MCF 10A (cell line): ENCODE measurements around the gene TMEM130. TPM values are rescaled to one million over a fixed set of nuclear protein-coding genes. Genes with fewer than 3 reads are reported as not detected.

Experiments used
- BruUV-seq: library from RNA; stranded (reverse); fragments of 400-500 nt; replicated peaks from 2 replicates; lab custom pipeline; 2021; lab: Mats Ljungman, UMichigan
- CTCF ChIA-PET: fragments of 300-600 bp; sonication (Branson Sonifier 250); formaldehyde crosslinking; extraction: SDS; loops from one replicate; lab custom pipeline; 2021; ENCODE audit warnings: antibody characterized with exemption, inconsistent platforms; lab: Yijun Ruan, JAX
- POLR2A ChIA-PET: fragments of 300-600, 350-650 bp; sonication (Branson Sonifier 250); formaldehyde crosslinking; extraction: SDS; loops from one replicate; lab custom pipeline; 2020; ENCODE audit warnings: antibody characterized with exemption, inconsistent platforms; lab: Yijun Ruan, JAX
- DNase-seq: peaks from one replicate; pipeline ENCODE4 v3.0.0-alpha.2; 2018; ENCODE audit not compliant: unreplicated experiment
- H3K27ac Mint-ChIP-seq: one replicate; pipeline ENCODE4 v1.8.0; 2022; ENCODE audit warnings: mild to moderate bottlenecking, low read depth, mixed read lengths; ENCODE audit not compliant: unreplicated experiment
- H3K27me3 Mint-ChIP-seq: one replicate; pipeline ENCODE4 v1.8.0; 2022; ENCODE audit warnings: mixed read lengths; ENCODE audit not compliant: insufficient read depth, unreplicated experiment
- H3K36me3 Mint-ChIP-seq: one replicate; pipeline ENCODE4 v1.8.0; 2022; ENCODE audit warnings: mild to moderate bottlenecking, moderate library complexity, mixed read lengths; ENCODE audit not compliant: insufficient read depth, unreplicated experiment
- H3K4me1 Mint-ChIP-seq: one replicate; pipeline ENCODE4 v1.8.0; 2022; ENCODE audit warnings: mixed read lengths; ENCODE audit not compliant: insufficient read depth, unreplicated experiment
- H3K4me3 Mint-ChIP-seq: one replicate; pipeline ENCODE4 v1.8.0; 2022; ENCODE audit warnings: mild to moderate bottlenecking, moderate library complexity, mixed read lengths; ENCODE audit not compliant: unreplicated experiment
- H3K9me3 Mint-ChIP-seq: one replicate; pipeline ENCODE4 v1.8.0; 2022; ENCODE audit warnings: mixed read lengths; ENCODE audit not compliant: unreplicated experiment
- intact Hi-C: fragments of 100-400 bp; cut with micrococcal nuclease; formaldehyde crosslinking; loops from 2 replicates; pipeline ENCODE4 v1.14.1; 2022
- total RNA-seq: library from RNA; stranded (reverse); gene quantifications from 2 replicates; pipeline ENCODE4 v1.2.3, GENCODE V29; 2022
- TF ChIP-seq, protein P1 (sequence below): fragments of 200-600 bp; IDR thresholded peaks from one replicate; pipeline ENCODE4 v1.8.0; 2022; ENCODE audit warnings: antibody characterized with exemption, mild to moderate bottlenecking; ENCODE audit not compliant: unreplicated experiment

TMEM130 gene
- total RNA-seq, 1 experiment from 2014 or later = not detected

DNA sequence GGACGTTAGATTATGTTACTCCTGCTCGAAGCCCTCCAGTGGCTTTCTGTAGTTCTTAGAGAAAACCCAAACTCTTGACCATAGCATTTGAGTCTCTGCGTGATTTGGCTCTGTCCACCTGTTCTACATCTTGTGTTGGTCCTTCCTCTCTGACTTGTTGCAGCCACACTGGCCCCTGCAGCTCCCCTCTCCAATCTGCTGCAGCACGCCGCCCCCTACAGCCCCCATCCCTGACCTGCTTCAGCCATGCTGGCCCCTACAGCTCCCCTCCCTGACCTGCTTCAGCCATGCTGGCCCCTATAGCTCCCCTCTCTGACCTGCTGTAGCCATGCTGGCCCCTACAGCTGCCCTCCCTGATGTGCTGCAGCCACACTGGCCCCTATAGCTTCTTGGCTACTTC lies 37.8 kb upstream of the TMEM130 start:
- no TSS peak for BruUV-seq
- DNase-seq = no peak
- Mint-ChIP-seq H3K36me3 (peaks cover 95% of the 10 kb centered on the region), H3K9me3 (no peaks in the 10 kb centered on the region), H3K27ac (no peak overlapping the region), H3K4me3 (no peak overlapping the region), H3K4me1 (no peaks in the 10 kb centered on the region), H3K27me3 (no peaks in the 10 kb centered on the region)
- TF ChIP-seq, protein P1, sequence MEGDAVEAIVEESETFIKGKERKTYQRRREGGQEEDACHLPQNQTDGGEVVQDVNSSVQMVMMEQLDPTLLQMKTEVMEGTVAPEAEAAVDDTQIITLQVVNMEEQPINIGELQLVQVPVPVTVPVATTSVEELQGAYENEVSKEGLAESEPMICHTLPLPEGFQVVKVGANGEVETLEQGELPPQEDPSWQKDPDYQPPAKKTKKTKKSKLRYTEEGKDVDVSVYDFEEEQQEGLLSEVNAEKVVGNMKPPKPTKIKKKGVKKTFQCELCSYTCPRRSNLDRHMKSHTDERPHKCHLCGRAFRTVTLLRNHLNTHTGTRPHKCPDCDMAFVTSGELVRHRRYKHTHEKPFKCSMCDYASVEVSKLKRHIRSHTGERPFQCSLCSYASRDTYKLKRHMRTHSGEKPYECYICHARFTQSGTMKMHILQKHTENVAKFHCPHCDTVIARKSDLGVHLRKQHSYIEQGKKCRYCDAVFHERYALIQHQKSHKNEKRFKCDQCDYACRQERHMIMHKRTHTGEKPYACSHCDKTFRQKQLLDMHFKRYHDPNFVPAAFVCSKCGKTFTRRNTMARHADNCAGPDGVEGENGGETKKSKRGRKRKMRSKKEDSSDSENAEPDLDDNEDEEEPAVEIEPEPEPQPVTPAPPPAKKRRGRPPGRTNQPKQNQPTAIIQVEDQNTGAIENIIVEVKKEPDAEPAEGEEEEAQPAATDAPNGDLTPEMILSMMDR = no peak
- ChIA-PET CTCF (no interaction called here), POLR2A (no interaction called here)
- intact Hi-C loops = no loop called here

DNA sequence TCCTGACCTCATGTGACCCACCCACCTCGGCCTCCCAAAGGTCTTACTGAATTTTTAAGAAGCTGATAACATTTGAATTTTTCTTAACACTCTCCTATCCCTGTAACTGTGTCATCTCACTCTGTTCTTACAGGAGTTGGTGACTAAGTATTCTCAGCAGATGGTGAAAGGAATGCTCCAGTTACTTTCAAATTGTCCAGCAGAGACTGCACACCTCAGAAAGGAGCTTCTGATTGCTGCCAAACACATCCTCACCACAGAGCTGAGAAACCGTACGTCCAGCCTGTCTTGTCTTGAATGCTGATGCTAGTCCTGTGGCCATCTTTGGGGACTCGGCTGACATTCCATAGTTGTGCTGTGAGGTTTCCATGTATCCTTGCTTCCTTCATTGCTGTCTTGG lies 33.4 kb upstream of the TMEM130 start:
- Mint-ChIP-seq H3K4me3 (no peak overlapping the region), H3K4me1 (no peaks in the 10 kb centered on the region), H3K36me3 (peaks cover 96% of the 10 kb centered on the region), H3K9me3 (no peaks in the 10 kb centered on the region), H3K27ac (no peak overlapping the region), H3K27me3 (no peaks in the 10 kb centered on the region)
- CTCF ChIA-PET = no interaction called here
- TF ChIP-seq, protein P1 = no peak
- no TSS peak for BruUV-seq
- DNase-seq = no peak
- POLR2A ChIA-PET = interaction anchor here (0.7 kb wide), 1 partner anchor 78 kb away, joined by 3 read pairs; no protein-coding TSS in a partner anchor
- intact Hi-C loops = no loop called here

DNA sequence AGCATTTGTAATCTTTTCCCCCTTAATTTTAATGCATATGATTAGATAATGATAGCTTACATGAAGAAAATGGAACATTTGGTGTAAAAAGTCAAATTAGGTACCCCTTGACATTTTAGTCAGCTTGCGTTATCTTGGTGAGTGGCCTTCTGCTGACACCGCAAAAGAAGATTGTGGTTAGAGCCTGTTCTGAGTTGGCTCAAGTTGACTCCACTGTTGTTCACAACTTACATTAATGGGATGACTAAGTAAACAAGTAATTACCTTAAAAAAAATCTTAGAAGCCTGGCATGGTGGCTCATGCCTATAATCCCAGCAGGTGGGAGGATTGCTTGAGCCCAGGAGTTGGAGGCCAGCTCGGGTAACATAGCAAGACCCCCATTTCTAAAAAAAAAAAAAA lies 32.7 kb upstream of the TMEM130 start:
- H3K36me3 Mint-ChIP-seq = peaks cover 96% of the 10 kb centered on the region
- BruUV-seq = no TSS peak

DNA sequence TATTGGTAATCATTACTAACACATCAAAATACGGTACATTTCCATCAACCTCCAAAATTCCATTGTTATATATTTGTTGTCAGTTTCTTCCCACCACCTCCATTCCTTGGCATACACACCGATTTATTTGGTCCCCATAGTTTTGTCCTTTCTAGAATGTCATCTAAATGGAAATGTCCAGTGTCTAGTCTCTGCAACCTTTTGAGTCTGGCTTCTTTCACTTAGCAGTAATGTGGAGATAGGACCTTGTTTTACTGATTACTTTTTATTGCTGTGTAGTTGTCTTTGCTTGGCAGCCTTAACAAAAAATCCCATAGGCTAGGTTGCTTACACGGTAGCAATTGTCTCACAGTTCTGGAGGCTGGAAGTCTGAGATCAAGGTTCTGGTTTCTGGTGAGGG lies 31.0 kb upstream of the TMEM130 start:
- no TSS peak for BruUV-seq
- TF ChIP-seq, protein P1 = no peak
- ChIA-PET POLR2A (interaction anchor here (0.9 to 1.3 kb wide), 2 partner anchors 10 to 21 kb away, joined by 3 read pairs; no protein-coding TSS in a partner anchor), CTCF (no interaction called here)
- H3K36me3 Mint-ChIP-seq = peaks cover 98% of the 10 kb centered on the region
- DNase-seq = no peak
- H3K27me3 Mint-ChIP-seq = no peaks in the 10 kb centered on the region
- no peaks in the 10 kb centered on the region for H3K9me3 Mint-ChIP-seq
- H3K27ac Mint-ChIP-seq = no peak overlapping the region
- H3K4me1 Mint-ChIP-seq = no peaks in the 10 kb centered on the region
- no peak overlapping the region for H3K4me3 Mint-ChIP-seq
- intact Hi-C loops = no loop called here

More for the DNA sequence above, 32.7 kb upstream of the TMEM130 start:
- no peaks in the 10 kb centered on the region for H3K27me3 Mint-ChIP-seq
- ChIA-PET POLR2A (interaction anchor here (0.6 kb wide), 1 partner anchor 65 kb away, joined by 3 read pairs; no protein-coding TSS in a partner anchor), CTCF (interaction anchor here (0.6 kb wide), 1 partner anchor 157 kb away, joined by 3 read pairs; no protein-coding TSS in a partner anchor)
- TF ChIP-seq, protein P1 = no peak
- intact Hi-C loops = no loop called here
- H3K4me3 Mint-ChIP-seq = no peak overlapping the region
- DNase-seq = no peak
- H3K9me3 Mint-ChIP-seq = no peaks in the 10 kb centered on the region
- H3K27ac Mint-ChIP-seq = no peak overlapping the region
- H3K4me1 Mint-ChIP-seq = no peaks in the 10 kb centered on the region
